DMS79 treated with DMSO at 0.1 percent for 48 hours (cell line): ENCODE data around the gene TMC4.

Source experiments
- DNase-seq: peaks from one replicate; lab custom pipeline; 2025; lab: John Stamatoyannopoulos, UW

TMC4 gene

DNA sequence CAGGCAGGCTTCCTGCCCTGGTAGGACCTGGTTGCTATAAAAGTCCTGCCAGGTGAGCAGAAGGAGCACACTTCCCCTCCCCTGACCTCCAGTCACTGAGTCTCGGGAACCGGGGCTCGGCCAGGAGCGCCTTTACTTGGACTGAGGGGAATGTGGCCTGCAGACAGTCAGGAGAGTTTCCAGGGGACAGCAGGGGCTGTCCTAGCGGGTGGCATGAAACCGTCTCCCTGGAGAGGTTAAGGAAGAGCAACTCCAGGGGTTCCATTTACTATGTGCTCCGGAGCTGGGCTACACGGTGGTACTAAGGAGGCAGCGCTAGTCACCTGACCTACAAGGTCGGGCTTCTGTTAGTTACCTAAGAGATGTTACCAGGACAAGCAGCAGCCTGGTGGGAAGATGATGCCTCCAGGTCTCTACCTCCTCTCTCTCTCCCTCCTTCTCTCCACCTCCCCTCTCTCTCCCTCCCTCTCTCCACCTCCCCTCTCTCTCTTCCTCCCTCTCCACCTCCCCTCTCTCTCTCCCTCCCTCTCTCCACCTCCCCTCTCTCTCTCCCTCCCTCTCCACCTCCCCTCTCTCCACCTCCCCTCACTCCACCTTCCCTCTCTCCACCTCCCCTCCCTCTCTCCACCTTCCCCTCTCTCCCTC is 39.5 kb downstream of the TMC4 start:
- DNase-seq = peak; percentile 15

GRCh38 chr19:54129617-54129996 is 43.4 kb downstream of the TMC4 start:
- no peak for DNase-seq

GRCh38 chr19:54128796-54129616 is 44.0 kb downstream of the TMC4 start:
- no peak for DNase-seq

DNA sequence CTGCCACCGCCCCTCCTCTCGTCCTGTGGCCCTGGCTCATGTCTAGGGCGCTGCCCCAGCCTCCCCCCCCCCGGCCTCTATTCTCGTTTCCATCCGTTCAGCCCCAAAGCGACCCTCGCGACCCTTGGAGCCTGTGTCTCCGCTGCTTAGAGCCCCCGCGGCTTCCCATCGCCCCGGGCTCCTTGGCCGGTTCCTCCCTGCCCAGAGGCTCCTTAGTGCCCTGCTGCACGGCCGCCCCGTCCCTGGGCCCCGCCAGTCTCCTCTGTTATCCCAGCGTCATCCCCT is 44.6 kb downstream of the TMC4 start:
- no peak for DNase-seq

GRCh38 chr19:54127688-54128440 is 45.1 kb downstream of the TMC4 start:
- no peak for DNase-seq

DNA sequence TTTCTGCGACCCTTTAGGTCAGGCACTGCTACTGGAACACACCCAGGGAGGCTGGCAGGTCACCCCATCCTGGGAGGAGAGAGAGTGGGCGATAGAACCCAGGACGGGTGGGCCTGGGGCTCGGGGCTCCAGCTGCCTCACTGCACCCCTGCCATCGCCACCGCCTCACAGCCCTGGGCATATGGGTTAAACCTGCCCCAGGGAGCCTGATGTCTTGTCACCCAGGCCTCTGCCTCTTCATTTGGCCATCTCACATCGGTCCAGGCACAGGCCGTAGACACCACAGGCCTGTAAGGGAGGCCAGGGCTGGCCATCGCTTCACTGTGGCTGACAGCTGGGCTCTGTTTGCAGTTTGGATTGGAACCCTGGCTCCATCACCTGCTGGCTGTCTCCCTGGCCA is 47.2 kb downstream of the TMC4 start:
- no peak for DNase-seq

- DNase-seq = no peak
Observed at GRCh38 chr19:54124393-54124792, 48.6 kb downstream of the TMC4 start.

GRCh38 chr19:54123682-54124081 is 49.3 kb downstream of the TMC4 start:
- DNase-seq = no peak

GRCh38 chr19:54121259-54121658 is 51.7 kb downstream of the TMC4 start:
- no peak for DNase-seq

- DNase-seq = peak; percentile 96
Observed at GRCh38 chr19:54115109-54116063, 57.6 kb downstream of the TMC4 start, which contains the start of the genes PRPF31 and TFPT. Gene PRPF31, plus strand, starts transcription at chr19:54115754. Its CDS starts 2,525 bp downstream, at chr19:54118279. Gene TFPT, minus strand, starts transcription at chr19:54115657. Its CDS starts 388 bp downstream, at chr19:54115269.

DNA sequence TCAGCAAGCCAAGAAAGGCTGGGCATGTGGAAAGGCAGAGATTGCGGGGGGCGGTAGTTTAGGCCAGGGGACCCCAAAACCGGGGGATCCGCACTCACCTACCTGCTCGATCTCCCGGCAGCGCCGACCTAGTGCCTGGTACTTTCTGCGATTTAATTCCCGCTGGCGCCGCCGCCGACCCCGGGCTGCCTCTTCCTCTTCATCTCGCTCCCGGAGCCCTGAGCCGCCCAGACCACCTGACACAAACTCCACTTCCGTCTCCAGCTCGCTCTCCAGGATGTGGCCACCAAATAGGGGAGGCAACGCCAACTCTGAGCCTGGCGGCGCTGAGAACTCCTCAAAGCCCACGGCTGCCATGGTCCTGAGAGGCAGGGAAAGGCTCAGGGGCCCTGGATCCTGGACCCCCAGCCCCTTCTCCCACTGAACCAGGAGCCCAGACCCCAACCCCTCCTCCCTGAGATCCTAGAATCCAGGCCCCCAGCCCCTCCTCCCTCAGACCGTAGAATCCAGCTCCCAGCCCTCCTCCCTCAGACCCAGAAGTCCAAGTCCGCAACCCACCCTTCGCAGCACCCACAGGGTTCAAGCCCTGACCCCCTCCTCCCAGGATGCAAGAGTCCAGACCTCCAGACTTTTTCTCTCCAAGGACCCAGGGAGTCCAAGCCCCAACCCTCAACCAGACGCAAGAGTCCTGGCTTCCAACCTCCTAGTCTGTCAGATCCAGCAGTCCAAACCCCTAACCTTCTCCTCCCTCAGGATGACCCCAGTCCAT is 58.4 kb downstream of the TMC4 start:
- peak; percentile 10 for DNase-seq
